H1 (cell line): ENCODE measurements around the gene DBNDD2.

ENCODE experiments used
- BACH1 ChIP-seq: IDR thresholded peaks from 2 replicates; pipeline ENCODE4 v1.6.1; 2012; ENCODE audit warnings: low read length, improper control_type of control experiment
- CEBPB ChIP-seq: IDR thresholded peaks from 2 replicates; pipeline ENCODE4 v1.6.1; 2012; ENCODE audit warnings: low read depth, low read length
- CTCF ChIP-seq, 3 experiments: IDR thresholded peaks; 1 replicate in 2 of 3; 2 replicates in 1 of 3; pipeline versions ENCODE4 v1.5.1 to v1.6.1; 2011; ENCODE audit warnings: low read length in 3 of 3, mild to moderate bottlenecking in 3 of 3, inconsistent platforms in 2 of 3, low read depth in 1 of 3, moderate library complexity in 1 of 3; ENCODE audit not compliant: insufficient read depth in 1 of 3; ENCODE audit errors: control extremely low read depth in 1 of 3
- EP300 ChIP-seq, 2 experiments: IDR thresholded peaks; 1 replicate in 1 of 2; 2 replicates in 1 of 2; pipeline ENCODE4 v1.6.1; 2011 to 2012; ENCODE audit warnings: low read depth in 2 of 2, low read length in 2 of 2, mild to moderate bottlenecking in 2 of 2, borderline replicate concordance in 1 of 2, inconsistent platforms in 1 of 2, moderate library complexity in 1 of 2
- EZH2 ChIP-seq: fragments of 200-600 bp; sonication (generic); IDR thresholded peaks from 2 replicates; pipeline ENCODE4 v1.7.1; 2012; ENCODE audit warnings: low read depth, mild to moderate bottlenecking, moderate library complexity, low read length, inconsistent platforms; ENCODE audit not compliant: severe bottlenecking
- FOSL1 ChIP-seq: IDR thresholded peaks from 2 replicates; pipeline ENCODE4 v1.6.1; 2011; ENCODE audit warnings: mild to moderate bottlenecking, low read depth, low read length, moderate library complexity; ENCODE audit not compliant: insufficient read depth
- GABPA ChIP-seq: IDR thresholded peaks from 2 replicates; pipeline ENCODE4 v1.6.1; 2011; ENCODE audit warnings: mild to moderate bottlenecking, low read length, moderate library complexity, borderline replicate concordance; ENCODE audit not compliant: insufficient read depth
- HDAC6 ChIP-seq: IDR thresholded peaks from one replicate; pipeline ENCODE4 v1.7.1; 2012; ENCODE audit warnings: low read depth, mild to moderate bottlenecking, inconsistent platforms, low read length, moderate library complexity
- NANOG ChIP-seq: IDR thresholded peaks from 2 replicates; pipeline ENCODE4 v1.6.1; 2011; ENCODE audit warnings: low read length, low read depth, mild to moderate bottlenecking, inconsistent platforms; ENCODE audit not compliant: insufficient read depth, poor library complexity, severe bottlenecking
- RAD21 ChIP-seq, 2 experiments: IDR thresholded peaks in 1 of 2; conservative IDR thresholded peaks in 1 of 2; 2 replicates each; pipeline ENCODE4 v1.6.1; 2011; ENCODE audit warnings: low read depth in 2 of 2, low read length in 2 of 2, improper control_type of control experiment in 1 of 2, inconsistent platforms in 1 of 2, mild to moderate bottlenecking in 1 of 2, moderate library complexity in 1 of 2
- SIN3A ChIP-seq, 2 experiments: IDR thresholded peaks in 1 of 2; conservative IDR thresholded peaks in 1 of 2; 2 replicates each; pipeline ENCODE4 v1.6.1; 2011 to 2012; ENCODE audit warnings: low read length in 2 of 2, improper control_type of control experiment in 1 of 2, low read depth in 1 of 2, mild to moderate bottlenecking in 1 of 2
- ZNF274 ChIP-seq: IDR thresholded peaks from 2 replicates; pipeline ENCODE4 v1.7.0; 2012; ENCODE audit warnings: low read length, borderline replicate concordance; ENCODE audit errors: extremely low read depth
- TF ChIP-seq, protein P1 (sequence below): IDR thresholded peaks from 2 replicates; pipeline ENCODE4 v1.6.1; 2012; ENCODE audit warnings: low read length, inconsistent platforms
- TF ChIP-seq, protein P2 (sequence below): IDR thresholded peaks from 2 replicates; pipeline ENCODE4 v1.6.1; 2012; ENCODE audit warnings: inconsistent platforms

DNA sequence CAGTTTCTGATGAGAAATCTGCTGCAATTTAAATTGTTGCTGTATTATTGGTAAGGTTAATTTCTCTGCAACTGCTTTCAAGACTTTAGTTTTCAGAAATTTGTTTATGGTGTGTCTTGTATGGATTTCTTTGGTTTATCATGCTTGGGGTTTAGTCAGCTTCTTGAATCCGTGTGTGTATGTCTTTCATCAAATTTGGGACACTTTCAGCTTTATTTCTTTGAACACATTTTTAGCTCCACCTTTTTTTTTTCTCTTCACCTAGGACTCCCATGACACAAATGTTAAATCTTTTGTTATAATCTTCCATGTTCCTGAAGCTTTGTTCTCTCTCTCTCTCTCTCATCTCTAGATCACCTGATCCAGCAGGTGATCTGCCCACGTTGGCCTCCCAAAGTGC, 16.5 kb upstream of the DBNDD2 start:
- no peak for TF ChIP-seq NANOG
- TF ChIP-seq, protein P1, sequence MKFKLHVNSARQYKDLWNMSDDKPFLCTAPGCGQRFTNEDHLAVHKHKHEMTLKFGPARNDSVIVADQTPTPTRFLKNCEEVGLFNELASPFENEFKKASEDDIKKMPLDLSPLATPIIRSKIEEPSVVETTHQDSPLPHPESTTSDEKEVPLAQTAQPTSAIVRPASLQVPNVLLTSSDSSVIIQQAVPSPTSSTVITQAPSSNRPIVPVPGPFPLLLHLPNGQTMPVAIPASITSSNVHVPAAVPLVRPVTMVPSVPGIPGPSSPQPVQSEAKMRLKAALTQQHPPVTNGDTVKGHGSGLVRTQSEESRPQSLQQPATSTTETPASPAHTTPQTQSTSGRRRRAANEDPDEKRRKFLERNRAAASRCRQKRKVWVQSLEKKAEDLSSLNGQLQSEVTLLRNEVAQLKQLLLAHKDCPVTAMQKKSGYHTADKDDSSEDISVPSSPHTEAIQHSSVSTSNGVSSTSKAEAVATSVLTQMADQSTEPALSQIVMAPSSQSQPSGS = no peak
- TF ChIP-seq BACH1 = no peak
- TF ChIP-seq, protein P2, sequence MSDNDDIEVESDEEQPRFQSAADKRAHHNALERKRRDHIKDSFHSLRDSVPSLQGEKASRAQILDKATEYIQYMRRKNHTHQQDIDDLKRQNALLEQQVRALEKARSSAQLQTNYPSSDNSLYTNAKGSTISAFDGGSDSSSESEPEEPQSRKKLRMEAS = no peak
- TF ChIP-seq RAD21 (IDR thresholded peaks at IDR 0.05 in 1 of 2, conservative IDR thresholded peaks at IDR 0.05 in 1 of 2; ENCODE audit: low read depth in 2 of 2, low read length in 2 of 2) = no peak
- TF ChIP-seq EP300 (IDR thresholded peaks at IDR 0.05; ENCODE audit: borderline replicate concordance in 1 of 2, low read depth in 2 of 2, low read length in 2 of 2) = no peak
- TF ChIP-seq CTCF (IDR thresholded peaks at IDR 0.05; ENCODE audit: control extremely low read depth in 1 of 3, insufficient read depth in 1 of 3, low read depth in 1 of 3, low read length in 3 of 3) = no peak
- TF ChIP-seq SIN3A (conservative IDR thresholded peaks at IDR 0.05 in 1 of 2, IDR thresholded peaks at IDR 0.05 in 1 of 2; ENCODE audit: low read depth in 1 of 2, low read length in 2 of 2) = no peak
- TF ChIP-seq ZNF274 = no peak
- TF ChIP-seq GABPA = no peak
- TF ChIP-seq EZH2 = no peak
- no peak for TF ChIP-seq HDAC6
- TF ChIP-seq CEBPB = no peak
- TF ChIP-seq FOSL1 = no peak
